NT2/D1 (cell line): ENCODE data around the gene MGAT5B.

Source experiments
- SUZ12 ChIP-seq: IDR thresholded peaks from 2 replicates; pipeline ENCODE4 v1.6.1; 2011; ENCODE audit not compliant: insufficient read length, insufficient read depth; ENCODE audit errors: extremely low read depth
- YY1 ChIP-seq: IDR thresholded peaks from 2 replicates; pipeline ENCODE4 v1.6.1; 2011; ENCODE audit not compliant: insufficient read length, insufficient read depth
- ZNF274 ChIP-seq: IDR thresholded peaks from 2 replicates; pipeline ENCODE4 v1.6.1; 2011; ENCODE audit warnings: mild to moderate bottlenecking, low read depth, low read length

GRCh38 chr17:76912421-76913164 lies 44.4 kb downstream of the MGAT5B start:
- TF ChIP-seq YY1 (no peak), ZNF274 (no peak), SUZ12 (no peak)
